Epithelial cell of esophagus (primary cell): Measurements from ENCODE around the gene WDFY4.

Experiments used
- DNase-seq: peaks from one replicate; pipeline ENCODE4 v3.0.0; 2010; ENCODE audit warnings: low read depth
- H3K4me3 ChIP-seq: 2 replicates; pipeline ENCODE4 v1.5.1; 2011; ENCODE audit warnings: mild to moderate bottlenecking, low read length, control low read depth
- TF ChIP-seq, protein P1 (sequence below): IDR thresholded peaks from 2 replicates; pipeline ENCODE4 v1.5.1; 2011; ENCODE audit warnings: low read depth, mild to moderate bottlenecking, low read length, control low read depth, inconsistent platforms; ENCODE audit not compliant: insufficient read depth; ENCODE audit errors: missing control alignments

WDFY4 gene

DNA sequence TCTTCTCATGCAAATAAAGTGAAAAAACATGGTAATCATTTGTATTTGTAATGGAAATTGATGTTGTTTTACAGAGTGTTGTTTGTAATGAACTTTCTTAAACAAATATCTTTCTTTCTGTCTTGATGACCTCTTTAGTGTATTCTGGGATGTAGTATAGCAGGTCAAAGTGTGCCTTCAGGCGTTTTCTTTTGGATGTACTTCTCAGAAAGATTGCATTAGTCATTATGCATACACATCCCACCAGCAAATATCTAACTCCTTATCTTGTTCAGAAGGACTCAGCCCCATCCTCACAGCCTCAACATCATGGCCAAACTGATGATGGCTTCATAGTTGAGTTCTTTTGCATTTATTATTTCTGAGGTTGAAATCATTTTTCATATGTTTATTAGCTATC, 130.3 kb downstream of the WDFY4 start:
- TF ChIP-seq, protein P1, sequence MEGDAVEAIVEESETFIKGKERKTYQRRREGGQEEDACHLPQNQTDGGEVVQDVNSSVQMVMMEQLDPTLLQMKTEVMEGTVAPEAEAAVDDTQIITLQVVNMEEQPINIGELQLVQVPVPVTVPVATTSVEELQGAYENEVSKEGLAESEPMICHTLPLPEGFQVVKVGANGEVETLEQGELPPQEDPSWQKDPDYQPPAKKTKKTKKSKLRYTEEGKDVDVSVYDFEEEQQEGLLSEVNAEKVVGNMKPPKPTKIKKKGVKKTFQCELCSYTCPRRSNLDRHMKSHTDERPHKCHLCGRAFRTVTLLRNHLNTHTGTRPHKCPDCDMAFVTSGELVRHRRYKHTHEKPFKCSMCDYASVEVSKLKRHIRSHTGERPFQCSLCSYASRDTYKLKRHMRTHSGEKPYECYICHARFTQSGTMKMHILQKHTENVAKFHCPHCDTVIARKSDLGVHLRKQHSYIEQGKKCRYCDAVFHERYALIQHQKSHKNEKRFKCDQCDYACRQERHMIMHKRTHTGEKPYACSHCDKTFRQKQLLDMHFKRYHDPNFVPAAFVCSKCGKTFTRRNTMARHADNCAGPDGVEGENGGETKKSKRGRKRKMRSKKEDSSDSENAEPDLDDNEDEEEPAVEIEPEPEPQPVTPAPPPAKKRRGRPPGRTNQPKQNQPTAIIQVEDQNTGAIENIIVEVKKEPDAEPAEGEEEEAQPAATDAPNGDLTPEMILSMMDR, result no peak
- peak; percentile 61 for DNase-seq
- H3K4me3 ChIP-seq, result no peak overlapping the region

DNA sequence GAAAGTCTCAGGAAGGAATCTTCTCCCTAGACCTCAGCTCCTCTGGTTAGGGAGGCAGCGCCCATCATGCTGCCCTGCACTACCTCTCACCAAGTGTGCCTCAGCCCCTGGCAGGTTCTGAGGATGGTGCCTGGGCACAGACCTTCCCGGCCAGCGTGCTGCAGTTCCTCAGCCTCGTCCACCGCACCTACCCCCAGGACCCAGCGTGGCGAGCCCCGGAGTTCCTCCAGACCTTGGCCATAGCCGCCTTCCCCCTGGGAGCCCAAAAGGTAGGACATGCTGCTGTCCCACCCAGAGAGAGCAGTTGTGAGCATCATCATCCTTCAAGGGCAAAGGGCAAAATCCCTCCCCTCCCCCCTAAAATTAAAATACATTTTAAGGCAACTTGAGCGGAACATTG, 132.5 kb downstream of the WDFY4 start:
- TF ChIP-seq, protein P1, result no peak
- DNase-seq, result no peak
- no peak overlapping the region for H3K4me3 ChIP-seq

DNA sequence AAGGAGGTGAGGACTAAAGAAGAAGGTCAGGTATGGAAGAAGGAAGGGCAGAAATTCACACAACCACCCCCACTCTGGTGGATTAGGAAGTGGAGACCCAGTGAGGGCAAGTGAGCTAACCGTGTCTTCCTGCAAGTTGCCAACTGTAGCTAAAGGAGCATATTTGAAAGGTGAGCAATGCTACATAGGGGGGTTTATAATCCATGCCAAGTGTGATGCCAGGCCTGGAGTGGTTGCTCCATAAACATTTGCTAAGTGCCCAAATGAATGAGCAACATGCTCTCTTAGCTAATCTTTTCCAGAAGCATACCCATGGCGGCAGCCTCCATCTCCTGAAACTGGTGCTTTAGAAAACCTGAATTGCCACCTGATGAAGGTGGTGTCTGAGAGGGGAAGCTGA, 133.4 kb downstream of the WDFY4 start:
- H3K4me3 ChIP-seq, result no peak overlapping the region
- no peak for DNase-seq
- TF ChIP-seq, protein P1, result no peak

DNA sequence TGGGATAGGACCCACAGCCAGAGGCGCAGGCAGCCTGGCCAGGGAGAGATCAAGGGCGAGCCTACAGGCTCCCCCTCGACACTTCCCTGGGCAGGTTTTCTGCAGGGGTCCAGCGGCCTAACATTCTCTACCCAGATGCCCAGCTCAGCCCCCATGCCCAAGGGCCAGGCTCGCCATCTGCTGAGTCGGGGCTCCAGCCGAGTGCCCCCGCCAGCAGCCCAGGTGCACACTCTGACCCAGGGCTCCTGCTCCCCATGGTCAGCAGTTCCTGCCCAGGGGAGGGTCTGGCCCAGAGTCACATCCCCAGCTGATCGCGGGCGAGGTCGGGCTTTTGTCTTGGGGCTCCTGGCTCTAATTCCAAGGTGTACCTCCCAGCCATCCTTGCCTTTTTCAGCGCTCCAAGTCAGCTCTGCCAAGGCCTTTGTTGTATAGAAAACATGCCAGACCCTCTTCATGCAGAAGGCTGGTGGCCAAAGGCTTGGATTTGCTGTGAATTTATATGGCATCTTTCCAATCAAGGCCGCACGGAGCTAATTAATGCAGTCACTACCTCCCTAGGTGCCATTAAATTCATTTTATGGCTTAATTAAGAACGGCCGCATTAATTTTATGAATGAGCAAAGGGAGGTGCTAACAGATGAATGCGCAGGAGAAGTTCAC, 134.3 kb downstream of the WDFY4 start:
- TF ChIP-seq, protein P1, result no peak
- DNase-seq, result no peak
- no peak overlapping the region for H3K4me3 ChIP-seq

DNA sequence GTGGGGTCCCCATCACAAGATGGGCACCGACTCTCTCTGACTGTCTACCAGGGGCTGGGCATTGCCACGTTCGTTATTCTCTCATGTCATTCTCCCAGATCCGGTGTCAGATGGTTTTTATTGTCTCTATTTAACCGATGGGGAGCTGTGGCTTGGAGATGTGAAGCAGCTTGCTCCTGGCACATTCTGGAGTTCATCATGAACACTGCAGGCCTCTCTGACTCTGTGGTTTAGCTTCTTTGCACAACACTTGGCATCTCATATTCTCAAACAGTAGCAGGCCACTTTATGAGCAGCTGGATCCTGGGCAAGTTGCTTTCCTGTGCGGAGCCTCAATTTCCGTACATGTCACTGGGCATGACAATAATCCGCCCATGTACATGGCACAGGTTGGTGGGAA, 135.1 kb downstream of the WDFY4 start:
- H3K4me3 ChIP-seq, result no peak overlapping the region
- TF ChIP-seq, protein P1, result no peak
- DNase-seq, result no peak

DNA sequence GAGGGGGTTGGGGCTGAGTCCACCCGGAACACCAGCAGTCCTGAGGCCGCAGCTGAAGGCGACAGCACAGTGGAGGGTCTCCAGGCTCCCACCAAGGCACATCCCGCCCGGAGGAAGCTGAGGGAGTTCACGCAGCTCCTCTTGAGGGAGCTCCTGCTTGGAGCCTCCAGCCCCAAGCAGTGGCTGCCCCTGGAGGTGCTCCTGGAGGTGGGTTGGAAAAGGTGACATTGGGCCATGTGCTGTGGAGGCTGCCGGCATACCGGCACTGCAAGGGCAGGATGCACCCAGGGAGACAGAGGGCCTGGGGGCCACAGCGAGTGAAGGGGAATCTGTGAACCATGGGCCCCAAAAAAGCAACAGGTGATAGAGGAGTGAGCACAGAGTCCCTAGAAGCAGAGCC, 135.6 kb downstream of the WDFY4 start:
- TF ChIP-seq, protein P1, result no peak

DNA sequence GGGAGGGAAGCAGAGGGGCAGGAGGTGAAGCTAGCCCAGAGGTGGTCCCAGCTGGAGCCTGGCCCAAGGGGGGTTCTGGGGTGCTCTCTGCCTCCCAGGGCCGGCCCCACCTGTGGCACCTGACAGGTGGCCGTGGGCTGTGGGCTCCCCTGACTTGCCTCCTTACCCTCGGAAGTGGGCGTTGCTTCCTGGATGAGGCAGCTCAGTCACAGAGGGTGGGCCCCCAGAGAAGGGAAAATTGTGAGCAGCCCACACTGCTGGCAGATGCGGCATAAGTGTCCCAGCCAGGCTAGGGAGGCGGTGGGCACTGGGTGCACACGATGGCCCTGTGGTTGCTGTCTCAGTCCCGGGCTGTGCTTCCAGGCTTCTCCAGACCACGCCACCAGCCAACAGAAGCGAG, 136.0 kb downstream of the WDFY4 start:
- no peak for DNase-seq
- TF ChIP-seq, protein P1, result no peak
- H3K4me3 ChIP-seq, result no peak overlapping the region

More for the DNA sequence above, 135.6 kb downstream of the WDFY4 start:
- no peak for DNase-seq
- no peak overlapping the region for H3K4me3 ChIP-seq
